IMR-90 (cell line): ENCODE data around the gene ZRANB3. TPM values are rescaled to one million over a fixed set of nuclear protein-coding genes. Genes with fewer than 3 reads are reported as not detected.

Experiments
- ATAC-seq: fragments of 200-7000 bp; cut with Tn5 transposase; 2 replicates; pipeline ENCODE4 v1.9.1; 2020; ENCODE audit warnings: low read depth, mild to moderate bottlenecking, moderate library complexity
- BruUV-seq: library from RNA; stranded (reverse); fragments of 400-500 nt; replicated peaks from 2 replicates; lab custom pipeline; 2021; lab: Mats Ljungman, UMichigan
- CTCF ChIA-PET: fragments of 300-600 bp; formaldehyde crosslinking; extraction: SDS; loops from one replicate; lab custom pipeline; 2021; ENCODE audit warnings: antibody characterized with exemption; lab: Yijun Ruan, JAX
- POLR2A ChIA-PET: fragments of 300-600 bp; sonication (Branson Sonifier 250); formaldehyde crosslinking; loops from one replicate; lab custom pipeline; 2022; ENCODE audit warnings: antibody characterized with exemption; ENCODE audit not compliant: unreplicated experiment; lab: Charles Lee
- DNase-seq: peaks from one replicate; pipeline ENCODE4 v3.0.0; 2013
- H2AFZ ChIP-seq: replicated peaks from 2 replicates; pipeline ENCODE3; 2013; ENCODE audit warnings: low read length, mild to moderate bottlenecking; ENCODE audit not compliant: poor library complexity
- H2AK5ac ChIP-seq: 2 replicates; pipeline ENCODE4 v1.6.1; 2013; ENCODE audit warnings: low read depth, low read length, inconsistent platforms
- H2AK9ac ChIP-seq: replicated peaks from 2 replicates; pipeline ENCODE3; 2013; ENCODE audit warnings: mild to moderate bottlenecking, low read depth, low read length, moderate library complexity; ENCODE audit not compliant: poor library complexity
- H2BK120ac ChIP-seq: 2 replicates; pipeline ENCODE4 v1.6.1; 2013; ENCODE audit warnings: low read depth, low read length, inconsistent platforms
- H2BK15ac ChIP-seq: 3 replicates; pipeline ENCODE4 v1.6.1; 2013; ENCODE audit warnings: low read depth, low read length, inconsistent platforms
- H2BK20ac ChIP-seq: 2 replicates; pipeline ENCODE4 v1.6.1; 2013; ENCODE audit warnings: low read depth, mild to moderate bottlenecking, inconsistent platforms, low read length, moderate library complexity
- H2BK5ac ChIP-seq: 2 replicates; pipeline ENCODE4 v1.6.1; 2013; ENCODE audit warnings: mild to moderate bottlenecking, low read depth, low read length, inconsistent platforms; ENCODE audit not compliant: poor library complexity, severe bottlenecking
- H3K14ac ChIP-seq: replicated peaks from 2 replicates; pipeline ENCODE4 v1.6.1; 2013; ENCODE audit warnings: low read depth, low read length, inconsistent platforms
- H3K18ac ChIP-seq: 2 replicates; pipeline ENCODE4 v1.6.1; 2013; ENCODE audit warnings: low read depth, low read length, control low read depth
- H3K23ac ChIP-seq: 2 replicates; pipeline ENCODE4 v1.6.1; 2013; ENCODE audit warnings: low read depth, low read length, inconsistent platforms
- H3K27ac ChIP-seq: 2 replicates; pipeline ENCODE4 v1.5.1; 2013; ENCODE audit warnings: mild to moderate bottlenecking, control low read depth, low read length; ENCODE audit not compliant: insufficient read depth
- H3K27me3 ChIP-seq: 2 replicates; pipeline ENCODE4 v1.6.1; 2013; ENCODE audit warnings: low read length; ENCODE audit not compliant: control insufficient read depth, insufficient read depth
- H3K36me3 ChIP-seq: 2 replicates; pipeline ENCODE4 v1.6.1; 2013; ENCODE audit warnings: low read length, mixed read lengths; ENCODE audit not compliant: control insufficient read depth, insufficient read depth
- H3K4ac ChIP-seq: 2 replicates; pipeline ENCODE4 v1.6.1; 2013; ENCODE audit warnings: low read depth, low read length, inconsistent platforms
- H3K4me1 ChIP-seq: 2 replicates; pipeline ENCODE4 v1.6.1; 2013; ENCODE audit warnings: low read length, mixed read lengths; ENCODE audit not compliant: control insufficient read depth, insufficient read depth
- H3K4me2 ChIP-seq: 2 replicates; pipeline ENCODE4 v1.6.1; 2013; ENCODE audit warnings: low read depth, mild to moderate bottlenecking, control low read depth, low read length, moderate library complexity
- H3K4me3 ChIP-seq: 2 replicates; pipeline ENCODE4 v1.5.1; 2013; ENCODE audit warnings: low read depth, mild to moderate bottlenecking, control low read depth, low read length, moderate library complexity; ENCODE audit not compliant: insufficient read depth
- H3K56ac ChIP-seq: 2 replicates; pipeline ENCODE4 v1.6.1; 2013; ENCODE audit warnings: low read length, inconsistent platforms; ENCODE audit not compliant: insufficient read depth; ENCODE audit errors: extremely low read depth
- H3K79me1 ChIP-seq, 2 experiments: 2 replicates each; pipeline ENCODE4 v1.6.1; 2013; ENCODE audit warnings: low read length in 2 of 2, inconsistent platforms in 1 of 2, low read depth in 1 of 2
- H3K9ac ChIP-seq: 2 replicates; pipeline ENCODE4 v1.6.1; 2013; ENCODE audit warnings: low read depth, low read length, control low read depth
- H3K9me1 ChIP-seq: 2 replicates; pipeline ENCODE4 v1.6.1; 2013; ENCODE audit warnings: low read length, inconsistent platforms; ENCODE audit not compliant: insufficient read depth
- H3K9me3 ChIP-seq: 2 replicates; pipeline ENCODE4 v1.6.1; 2013; ENCODE audit warnings: low read length; ENCODE audit not compliant: control insufficient read depth, insufficient read depth
- H4K20me1 ChIP-seq: 2 replicates; pipeline ENCODE4 v1.6.1; 2013; ENCODE audit warnings: low read length, inconsistent platforms; ENCODE audit not compliant: insufficient read depth
- H4K5ac ChIP-seq: 2 replicates; pipeline ENCODE4 v1.6.1; 2013; ENCODE audit warnings: mild to moderate bottlenecking, low read depth, low read length, control low read depth
- H4K8ac ChIP-seq, 2 experiments: 2 replicates each; pipeline ENCODE4 v1.6.1; 2013; ENCODE audit warnings: low read depth in 2 of 2, low read length in 2 of 2, control low read depth in 1 of 2, inconsistent platforms in 1 of 2
- H4K91ac ChIP-seq: 2 replicates; pipeline ENCODE4 v1.6.1; 2013; ENCODE audit warnings: low read depth, low read length, inconsistent platforms; ENCODE audit not compliant: insufficient read depth
- BHLHE40 ChIP-seq: fragments of 150-350 bp; IDR thresholded peaks from 2 replicates; pipeline ENCODE4 v1.6.1; 2016; ENCODE audit warnings: mild to moderate bottlenecking, low read depth, low read length
- CEBPB ChIP-seq: IDR thresholded peaks from 2 replicates; pipeline ENCODE4 v1.6.1; 2012; ENCODE audit warnings: low read depth, low read length, improper control_type of control experiment
- FOS ChIP-seq: fragments of 150-350 bp; IDR thresholded peaks from 2 replicates; pipeline ENCODE4 v1.6.1; 2016; ENCODE audit warnings: low read depth, low read length
- POLR2A ChIP-seq: IDR thresholded peaks from 2 replicates; pipeline ENCODE4 v1.6.1; 2012; ENCODE audit warnings: mild to moderate bottlenecking, low read depth, low read length
- RAD21 ChIP-seq: IDR thresholded peaks from 2 replicates; pipeline ENCODE4 v1.6.1; 2012; ENCODE audit warnings: low read length, improper control_type of control experiment
- RCOR1 ChIP-seq: IDR thresholded peaks from 2 replicates; pipeline ENCODE4 v1.6.1; 2012; ENCODE audit warnings: mild to moderate bottlenecking, low read length, improper control_type of control experiment; ENCODE audit not compliant: insufficient replicate concordance
- RFX5 ChIP-seq: IDR thresholded peaks from 2 replicates; pipeline ENCODE4 v1.8.0; 2012; ENCODE audit warnings: low read depth, mild to moderate bottlenecking, low read length, moderate library complexity
- SMC3 ChIP-seq: fragments of 150-350 bp; IDR thresholded peaks from 2 replicates; pipeline ENCODE4 v1.6.1; 2016; ENCODE audit warnings: low read depth, mild to moderate bottlenecking, antibody characterized with exemption, low read length, moderate library complexity
- WGBS, 2 experiments: methylation state at CpG; one replicate each; pipeline versions ENCODE4 v1.1.5 to v1.1.7; 2013; ENCODE audit warnings: missing lambda C conversion rate in 2 of 2; ENCODE audit not compliant: insufficient read length in 1 of 2; ENCODE audit errors: extremely low coverage in 2 of 2; 5-methylcytosine and 5-hydroxymethylcytosine counted together
- dilution Hi-C: fragments of 300-500 bp; cut with HindIII; formaldehyde crosslinking; loops from one replicate; pipeline ENCODE4 v1.14.3; 2018; ENCODE audit warnings: low sequenced_read_pairs; ENCODE audit not compliant: unreplicated experiment
- in situ Hi-C: fragments of 300-500 bp; cut with MboI; formaldehyde crosslinking; loops from 3 replicates; pipeline ENCODE4 v1.14.3; 2019; ENCODE audit warnings: low sequenced_read_pairs, inconsistent platforms, mixed read lengths
- intact Hi-C: fragments of 100-400 bp; cut with micrococcal nuclease; formaldehyde crosslinking; loops from 2 replicates; pipeline ENCODE4 v1.10.0; 2022
- polyA plus RNA-seq, 3 experiments: library from polyadenylated mRNA; depleted of rRNA; stranded (reverse); fragments of >200 nt; gene quantifications; 2 replicates each; pipeline ENCODE4 v1.2.3, GENCODE V29; 2012; ENCODE audit warnings: low replicate concordance in 1 of 3
- total RNA-seq: library from RNA; depleted of rRNA; stranded (reverse); fragments of >200 nt; gene quantifications from 2 replicates; pipeline ENCODE4 v1.2.3, GENCODE V29; 2012
- TF ChIP-seq, protein P1 (sequence below): fragments of 150-350 bp; IDR thresholded peaks from 2 replicates; pipeline ENCODE4 v1.6.1; 2017; ENCODE audit warnings: mild to moderate bottlenecking, antibody characterized with exemption, low read length, low read depth
- TF ChIP-seq, protein P2 (sequence below): fragments of 150-350 bp; IDR thresholded peaks from 2 replicates; pipeline ENCODE4 v1.6.1; 2016; ENCODE audit warnings: low read depth, mild to moderate bottlenecking, low read length, moderate library complexity, borderline replicate concordance

The ZRANB3 gene
- total and polyA plus RNA-seq, 2 of the 4 experiments (the other 2 are of a cell fraction) = 3.4 to 9.3 TPM

DNA sequence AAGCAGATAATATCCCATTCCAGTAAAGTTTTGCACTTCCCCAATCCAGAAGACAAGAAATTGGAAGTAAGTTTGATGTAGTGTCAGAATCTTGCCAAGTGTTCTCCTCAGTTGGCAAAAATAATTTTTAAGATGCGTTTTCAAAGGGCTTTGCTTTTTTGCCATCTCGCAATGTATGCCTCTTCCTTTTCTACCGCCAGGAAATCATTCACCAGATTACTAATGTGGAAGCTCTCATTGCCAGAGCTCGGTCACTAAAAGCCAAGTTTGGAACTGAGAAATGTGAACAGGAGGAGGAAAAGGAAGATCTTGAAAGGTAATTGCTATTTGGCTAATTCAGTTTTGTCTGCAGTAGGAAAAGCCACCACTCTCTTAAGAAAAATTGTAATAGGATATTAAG, 368.2 kb downstream of the ZRANB3 start:
- Histone ChIP-seq H3K79me1 (peaks cover 7 to 8% of the 10 kb centered on the region in 2 experiments; a peak in 2 of 4 replicates), H4K5ac (no peak overlapping the region), H4K8ac (no peak overlapping the region), H3K4me2 (no peak overlapping the region), H2BK20ac (no peak overlapping the region), H3K4me3 (no peak overlapping the region), H3K36me3 (peaks cover 17% of the 10 kb centered on the region), H4K20me1 (peaks cover 4% of the 10 kb centered on the region; the same call in 1 of the 2 replicates), H3K4ac (no peak overlapping the region), H3K14ac (no peak overlapping the region), H2AFZ (no peak overlapping the region), H2AK5ac (no peak overlapping the region), H3K9me3 (no peaks in the 10 kb centered on the region), H3K56ac (no peak overlapping the region), H3K23ac (no peak overlapping the region), H2AK9ac (no peak overlapping the region), H3K27me3 (no peaks in the 10 kb centered on the region), H3K9ac (no peak overlapping the region), H3K4me1 (no peaks in the 10 kb centered on the region), H3K27ac (no peak overlapping the region), H2BK5ac (no peak overlapping the region), H2BK15ac (no peak overlapping the region), H3K9me1 (peaks cover 3% of the 10 kb centered on the region; the same call in 1 of the 2 replicates), H2BK120ac (no peak overlapping the region), H3K18ac (no peak overlapping the region), H4K91ac (no peak overlapping the region)
- no TSS peak for BruUV-seq
- in situ Hi-C loops (no loop called here), intact Hi-C loops (loop anchor here (10.0 kb wide), 1 partner anchor 542 kb away; no protein-coding TSS in a partner anchor), dilution Hi-C loops (no loop called here)
- ChIA-PET POLR2A (no interaction called here), CTCF (no interaction called here)
- WGBS, 2 experiments = no CpG with 5 or more reads among the region's 4 CpGs
- DNase-seq (no peak), ATAC-seq (no peak)
- TF ChIP-seq RCOR1 = no peak
- no peak for TF ChIP-seq CEBPB
- TF ChIP-seq RAD21 = no peak
- TF ChIP-seq, protein P1, sequence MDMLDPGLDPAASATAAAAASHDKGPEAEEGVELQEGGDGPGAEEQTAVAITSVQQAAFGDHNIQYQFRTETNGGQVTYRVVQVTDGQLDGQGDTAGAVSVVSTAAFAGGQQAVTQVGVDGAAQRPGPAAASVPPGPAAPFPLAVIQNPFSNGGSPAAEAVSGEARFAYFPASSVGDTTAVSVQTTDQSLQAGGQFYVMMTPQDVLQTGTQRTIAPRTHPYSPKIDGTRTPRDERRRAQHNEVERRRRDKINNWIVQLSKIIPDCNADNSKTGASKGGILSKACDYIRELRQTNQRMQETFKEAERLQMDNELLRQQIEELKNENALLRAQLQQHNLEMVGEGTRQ = no peak
- TF ChIP-seq SMC3 = no peak
- no peak for TF ChIP-seq RFX5
- TF ChIP-seq, protein P2, sequence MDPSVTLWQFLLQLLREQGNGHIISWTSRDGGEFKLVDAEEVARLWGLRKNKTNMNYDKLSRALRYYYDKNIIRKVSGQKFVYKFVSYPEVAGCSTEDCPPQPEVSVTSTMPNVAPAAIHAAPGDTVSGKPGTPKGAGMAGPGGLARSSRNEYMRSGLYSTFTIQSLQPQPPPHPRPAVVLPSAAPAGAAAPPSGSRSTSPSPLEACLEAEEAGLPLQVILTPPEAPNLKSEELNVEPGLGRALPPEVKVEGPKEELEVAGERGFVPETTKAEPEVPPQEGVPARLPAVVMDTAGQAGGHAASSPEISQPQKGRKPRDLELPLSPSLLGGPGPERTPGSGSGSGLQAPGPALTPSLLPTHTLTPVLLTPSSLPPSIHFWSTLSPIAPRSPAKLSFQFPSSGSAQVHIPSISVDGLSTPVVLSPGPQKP = no peak
- TF ChIP-seq POLR2A = no peak
- no peak for TF ChIP-seq FOS
- no peak for TF ChIP-seq BHLHE40
